Naive B cell (primary cell): ENCODE measurements around the gene MYG1. TPM values are rescaled to one million over a fixed set of nuclear protein-coding genes. Genes with fewer than 3 reads are reported as not detected.

Source experiments
- ATAC-seq, 2 donors: fragments of 150-1000 bp; cut with Tn5 transposase; 2 replicates each; pipeline ENCODE4 v1.10.0; 2021; ENCODE audit warnings: low read depth in 2 of 2, mild to moderate bottlenecking in 2 of 2, moderate library complexity in 2 of 2
- DNase-seq: peaks from one replicate; pipeline ENCODE4 v3.0.0; 2022
- H3K27ac Mint-ChIP-seq, 6 donors: one replicate each; pipeline ENCODE4 v1.8.0; 2020 to 2022; ENCODE audit warnings: mild to moderate bottlenecking in 6 of 6, mixed read lengths in 6 of 6, moderate library complexity in 5 of 6, inconsistent platforms in 2 of 6
- H3K27me3 Mint-ChIP-seq, 3 donors: one replicate each; pipeline ENCODE4 v1.8.0; 2021 to 2022; ENCODE audit warnings: mixed read lengths in 3 of 3, mild to moderate bottlenecking in 1 of 3
- H3K36me3 Mint-ChIP-seq, 2 donors: one replicate each; pipeline ENCODE4 v1.8.0; 2020 to 2022; ENCODE audit warnings: mixed read lengths in 2 of 2, inconsistent platforms in 1 of 2, mild to moderate bottlenecking in 1 of 2
- H3K4me1 Mint-ChIP-seq, 3 donors: one replicate each; pipeline ENCODE4 v1.8.0; 2020 to 2022; ENCODE audit warnings: mixed read lengths in 3 of 3, inconsistent platforms in 1 of 3, mild to moderate bottlenecking in 1 of 3, moderate library complexity in 1 of 3
- H3K4me3 Mint-ChIP-seq, 8 donors: one replicate each; pipeline ENCODE4 v1.8.0; 2020 to 2022; ENCODE audit warnings: mild to moderate bottlenecking in 8 of 8, mixed read lengths in 8 of 8, moderate library complexity in 8 of 8, inconsistent platforms in 2 of 8
- H3K9me3 Mint-ChIP-seq, 7 donors: one replicate each; pipeline ENCODE4 v1.8.0; 2020 to 2022; ENCODE audit warnings: mixed read lengths in 7 of 7, mild to moderate bottlenecking in 5 of 7, inconsistent platforms in 2 of 7, moderate library complexity in 1 of 7
- polyA plus RNA-seq, 6 donors: library from polyadenylated mRNA; unstranded; fragments of 300-500 nt; fragmentation: Illumina TruSeq; gene quantifications; one replicate each; pipeline ENCODE4 v1.2.3, GENCODE V29; 2021; ENCODE audit warnings: low read depth in 6 of 6

The MYG1 gene, protein sequence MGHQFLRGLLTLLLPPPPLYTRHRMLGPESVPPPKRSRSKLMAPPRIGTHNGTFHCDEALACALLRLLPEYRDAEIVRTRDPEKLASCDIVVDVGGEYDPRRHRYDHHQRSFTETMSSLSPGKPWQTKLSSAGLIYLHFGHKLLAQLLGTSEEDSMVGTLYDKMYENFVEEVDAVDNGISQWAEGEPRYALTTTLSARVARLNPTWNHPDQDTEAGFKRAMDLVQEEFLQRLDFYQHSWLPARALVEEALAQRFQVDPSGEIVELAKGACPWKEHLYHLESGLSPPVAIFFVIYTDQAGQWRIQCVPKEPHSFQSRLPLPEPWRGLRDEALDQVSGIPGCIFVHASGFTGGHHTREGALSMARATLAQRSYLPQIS
- 10 to 100 TPM; 52.3 to 94.2 (median 60.4) TPM for polyA plus RNA-seq

DNA sequence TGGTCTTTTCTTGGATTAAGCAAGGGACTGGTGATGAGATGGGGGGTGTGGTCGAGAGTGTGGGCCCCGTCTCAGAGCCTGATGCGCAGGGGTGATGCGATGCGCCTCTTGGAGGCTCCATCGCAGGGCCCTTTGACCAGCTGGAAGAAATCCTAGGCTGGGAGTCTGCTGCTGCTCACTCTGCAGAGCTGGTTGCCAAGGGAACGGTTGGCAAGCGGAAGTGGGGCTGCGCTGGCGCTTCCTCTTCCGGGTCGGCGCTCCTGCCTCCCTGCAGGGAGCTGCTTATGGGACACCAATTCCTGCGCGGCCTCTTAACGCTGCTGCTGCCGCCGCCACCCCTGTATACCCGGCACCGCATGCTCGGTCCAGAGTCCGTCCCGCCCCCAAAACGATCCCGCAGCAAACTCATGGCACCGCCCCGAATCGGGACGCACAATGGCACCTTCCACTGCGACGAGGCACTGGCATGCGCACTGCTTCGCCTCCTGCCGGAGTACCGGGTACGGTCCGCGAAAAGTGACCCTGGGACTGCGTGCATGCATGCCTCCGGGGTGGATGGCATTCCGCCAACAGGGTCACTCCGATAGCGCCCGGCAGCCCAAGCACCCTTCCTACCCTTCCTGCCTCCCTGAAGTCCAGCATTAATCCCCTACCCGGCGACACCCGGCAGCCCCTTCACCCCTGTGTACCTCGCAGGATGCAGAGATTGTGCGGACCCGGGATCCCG lies at the start of gene MYG1:
MYG1 (plus strand) TSS at position 242 of the 727 bp plus-strand sequence; CDS start at position 285, 43 bp downstream.
- Mint-ChIP-seq H3K27ac (peak within 1 kb of the TSS; percentile 83 to 97 (median 95)), H3K4me1 (peaks cover 40 to 74% (median 70%) of the 10 kb centered on the region in 3 donors), H3K9me3 (no peaks in the 10 kb centered on the region), H3K4me3 (peak within 1 kb of the TSS; percentile 91 to 100 (median 99)), H3K36me3 (peaks cover 6 to 10% of the 10 kb centered on the region in 2 donors), H3K27me3 (no peaks in the 10 kb centered on the region)
- ATAC-seq, result peak; percentile 65 to 71
- DNase-seq, result peak; percentile 80

- peak overlapping the region; percentile 90 to 98 (median 94) for H3K27ac Mint-ChIP-seq
- H3K4me3 Mint-ChIP-seq, result peak overlapping the region; percentile 94 to 98 (median 96)
- ATAC-seq (peak; percentile 67 to 73), DNase-seq (peak; percentile 72)
- H3K9me3 Mint-ChIP-seq, result no peaks in the 10 kb centered on the region
- H3K27me3 Mint-ChIP-seq, result no peaks in the 10 kb centered on the region
- H3K4me1 Mint-ChIP-seq, result peaks cover 37 to 50% (median 48%) of the 10 kb centered on the region in 3 donors
- H3K36me3 Mint-ChIP-seq, result peaks cover 0 to 9% of the 10 kb centered on the region in 2 donors
Measured at GRCh38 chr12:53251477-53252348, 47.8 kb upstream of the MYG1 start.

- no peaks in the 10 kb centered on the region for H3K27me3 Mint-ChIP-seq
Measured at GRCh38 chr12:53252349-53252916, 47.1 kb upstream of the MYG1 start.

GRCh38 chr12:53253298-53253697 lies 46.2 kb upstream of the MYG1 start:
- ATAC-seq, result no peak
- DNase-seq, result no peak
- Mint-ChIP-seq H3K9me3 (no peaks in the 10 kb centered on the region), H3K4me1 (peaks cover 43 to 60% (median 54%) of the 10 kb centered on the region in 3 donors), H3K4me3 (peak overlapping the region; percentile 18 to 98 (median 96)), H3K36me3 (peaks cover 0 to 9% of the 10 kb centered on the region in 2 donors), H3K27ac (peak overlapping the region in 5 of 6 donors; percentile 25 to 92 (median 47)), H3K27me3 (no peaks in the 10 kb centered on the region)

More at GRCh38 chr12:53252349-53252916, 47.1 kb upstream of the MYG1 start:
- H3K27ac Mint-ChIP-seq, result peak overlapping the region; percentile 90 to 96 (median 93)
- H3K4me3 Mint-ChIP-seq, result peak overlapping the region; percentile 94 to 98 (median 96)
- DNase-seq (no peak), ATAC-seq (no peak)
- no peaks in the 10 kb centered on the region for H3K9me3 Mint-ChIP-seq
- peaks cover 0 to 9% of the 10 kb centered on the region in 2 donors for H3K36me3 Mint-ChIP-seq
- peaks cover 37 to 52% (median 48%) of the 10 kb centered on the region in 3 donors for H3K4me1 Mint-ChIP-seq

DNA sequence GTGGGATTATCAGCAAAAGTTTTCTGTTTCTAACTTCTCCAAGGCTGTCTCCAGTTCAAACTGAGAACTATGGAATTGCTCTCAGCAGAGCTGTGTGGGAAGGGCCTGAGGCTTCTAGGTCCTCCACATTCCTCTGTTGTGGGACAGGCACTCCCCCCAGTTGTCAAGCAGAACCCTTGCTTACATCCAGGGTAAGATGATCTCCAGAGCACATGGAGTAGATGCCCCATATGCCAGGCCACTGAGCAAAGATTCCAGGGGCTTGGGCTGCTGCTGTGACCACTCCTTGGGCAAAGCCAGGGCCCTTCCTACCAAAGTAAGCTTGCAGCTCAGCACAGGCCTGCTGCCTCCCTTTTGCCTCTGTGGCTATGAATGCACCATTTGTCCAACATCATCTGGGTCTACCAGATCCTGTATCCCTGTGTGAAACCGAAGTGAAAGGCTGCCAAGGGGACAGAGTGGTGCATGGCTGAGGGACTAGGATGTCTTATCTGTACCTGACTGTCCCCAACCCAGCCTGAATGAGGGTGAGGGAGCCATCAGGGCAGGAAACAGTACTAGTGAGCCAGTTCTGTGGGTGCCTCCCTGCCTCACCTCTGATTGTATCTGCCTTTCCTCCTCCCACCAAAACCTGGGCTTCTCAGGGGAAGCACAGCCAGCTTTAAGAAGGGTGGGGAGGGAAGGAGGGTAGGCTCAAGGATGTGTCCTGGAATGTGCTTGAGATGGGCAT lies 44.5 kb upstream of the MYG1 start:
- H3K9me3 Mint-ChIP-seq, result no peaks in the 10 kb centered on the region
- peak overlapping the region in 4 of 6 donors; percentile 30 to 90 (median 80) for H3K27ac Mint-ChIP-seq
- no peak for DNase-seq
- peak overlapping the region in 7 of 8 donors; percentile 6 to 98 (median 68) for H3K4me3 Mint-ChIP-seq
- no peak for ATAC-seq
- peaks cover 49 to 75% (median 68%) of the 10 kb centered on the region in 3 donors for H3K4me1 Mint-ChIP-seq
- no peaks in the 10 kb centered on the region for H3K27me3 Mint-ChIP-seq
- H3K36me3 Mint-ChIP-seq, result peaks cover 0 to 9% of the 10 kb centered on the region in 2 donors

DNA sequence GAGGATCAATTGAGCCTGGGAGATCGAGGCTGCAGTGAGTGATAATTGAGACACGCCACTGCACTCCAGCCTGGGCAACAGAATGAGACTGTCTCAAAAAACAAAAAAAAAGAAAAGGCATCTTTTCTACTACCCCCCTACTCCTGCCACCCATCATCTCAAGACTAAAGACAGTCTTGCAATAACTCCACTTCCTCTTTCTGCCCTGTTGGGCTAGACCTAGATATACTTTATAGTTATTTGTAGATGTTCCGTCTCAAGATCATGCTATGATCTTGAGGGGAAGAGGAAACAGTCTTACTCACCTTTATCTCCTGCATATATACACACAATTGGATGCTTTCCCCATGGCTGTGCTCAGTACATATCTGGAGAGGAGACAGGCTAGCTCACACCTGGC lies 43.5 kb upstream of the MYG1 start:
- H3K27ac Mint-ChIP-seq, result peak overlapping the region; percentile 87 to 97 (median 92)
- peaks cover 0 to 9% of the 10 kb centered on the region in 2 donors for H3K36me3 Mint-ChIP-seq
- no peaks in the 10 kb centered on the region for H3K9me3 Mint-ChIP-seq
- H3K4me1 Mint-ChIP-seq, result peaks cover 48 to 75% (median 68%) of the 10 kb centered on the region in 3 donors
- DNase-seq, result peak; percentile 75
- H3K27me3 Mint-ChIP-seq, result no peaks in the 10 kb centered on the region
- peak; percentile 84 to 88 for ATAC-seq
- H3K4me3 Mint-ChIP-seq, result peak overlapping the region; percentile 65 to 87 (median 83)

DNA sequence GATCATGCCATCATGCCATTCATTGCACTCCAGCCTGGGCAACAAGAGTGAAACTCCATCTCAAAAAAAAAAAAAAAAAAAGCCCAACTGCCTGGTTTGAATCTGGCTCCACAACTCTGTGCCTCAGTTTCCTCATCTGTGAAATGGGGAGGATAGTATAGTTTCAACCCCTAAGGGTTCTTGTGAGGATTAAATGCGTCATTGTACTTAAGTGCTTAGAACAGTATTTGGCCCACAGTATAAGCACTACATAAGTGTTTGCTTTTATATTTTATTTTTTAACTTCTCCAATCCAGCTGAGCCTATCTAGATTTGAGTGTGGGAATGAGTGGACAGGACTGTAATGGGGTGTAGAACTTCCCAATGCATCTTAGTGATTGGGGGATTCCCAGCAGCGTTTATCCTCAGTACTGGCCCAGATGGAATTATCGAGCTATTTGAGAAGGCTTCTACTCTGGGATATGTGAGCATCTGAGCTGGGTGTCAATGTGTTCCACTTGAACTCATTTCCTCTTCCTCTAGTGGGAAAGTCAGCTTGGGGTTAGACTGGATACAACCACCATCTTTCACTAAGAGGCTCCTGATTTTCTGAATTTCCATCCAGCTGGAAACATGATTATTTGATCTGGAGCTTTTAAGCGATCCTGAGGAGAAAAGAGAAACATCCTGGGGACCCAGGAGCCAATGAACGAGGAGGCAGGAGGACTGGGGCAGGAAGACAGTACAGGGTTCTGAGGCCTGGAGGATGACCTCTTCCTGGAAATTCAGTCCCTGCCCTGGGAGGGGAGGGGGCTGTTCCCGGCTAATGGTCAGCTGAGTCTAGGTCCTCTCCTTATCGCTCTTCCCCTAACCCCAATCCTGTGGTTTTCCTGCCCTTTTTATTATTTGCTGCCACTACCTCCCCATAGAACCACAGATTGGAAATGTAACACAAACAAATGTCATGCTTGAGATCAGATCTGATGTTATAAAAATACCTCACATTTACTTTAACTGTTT lies 40.7 kb upstream of the MYG1 start:
- H3K27me3 Mint-ChIP-seq, result no peaks in the 10 kb centered on the region
- ATAC-seq, result no peak
- H3K36me3 Mint-ChIP-seq, result peaks cover 0 to 2% of the 10 kb centered on the region in 2 donors
- H3K9me3 Mint-ChIP-seq, result no peaks in the 10 kb centered on the region
- H3K4me3 Mint-ChIP-seq, result peak overlapping the region in 1 of 8 donors; percentile 20
- H3K4me1 Mint-ChIP-seq, result peaks cover 24 to 54% (median 43%) of the 10 kb centered on the region in 3 donors
- DNase-seq, result no peak
- H3K27ac Mint-ChIP-seq, result peak overlapping the region in 5 of 6 donors; percentile 42 to 89 (median 60)

GRCh38 chr12:53259891-53260290 lies 39.6 kb upstream of the MYG1 start:
- Mint-ChIP-seq H3K27ac (peak overlapping the region in 1 of 6 donors; percentile 23), H3K36me3 (no peaks in the 10 kb centered on the region), H3K27me3 (no peaks in the 10 kb centered on the region), H3K9me3 (no peaks in the 10 kb centered on the region), H3K4me3 (peak overlapping the region in 1 of 8 donors; percentile 40), H3K4me1 (peaks cover 24 to 45% (median 40%) of the 10 kb centered on the region in 3 donors)
- no peak for DNase-seq
- ATAC-seq, result no peak

DNA sequence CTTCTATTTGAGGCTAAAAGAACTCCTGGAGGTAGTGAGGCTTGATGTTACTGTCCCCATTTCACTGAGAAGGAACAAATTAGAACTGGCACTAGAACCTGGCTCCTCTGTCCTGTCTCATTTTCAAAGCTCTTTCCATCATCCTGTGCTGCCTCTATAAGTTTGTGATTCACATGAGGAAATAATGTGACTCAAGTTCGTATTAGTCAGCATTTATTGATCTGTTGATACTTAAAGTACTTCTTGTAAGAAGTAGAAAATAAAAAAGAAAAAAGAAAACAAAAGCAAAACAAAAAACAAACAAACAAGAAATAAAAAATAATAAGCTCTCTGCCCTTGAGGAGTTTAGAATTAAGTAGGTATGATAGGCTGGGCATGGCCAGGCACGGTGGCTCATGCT lies 33.7 kb upstream of the MYG1 start:
- Mint-ChIP-seq H3K36me3 (no peaks in the 10 kb centered on the region), H3K27ac (peak overlapping the region in 1 of 6 donors; percentile 9), H3K9me3 (no peaks in the 10 kb centered on the region), H3K4me3 (peak overlapping the region in 1 of 8 donors; percentile 47), H3K27me3 (no peaks in the 10 kb centered on the region), H3K4me1 (peaks cover 21 to 25% (median 22%) of the 10 kb centered on the region in 3 donors)
- DNase-seq (no peak), ATAC-seq (no peak)

GRCh38 chr12:53267306-53267998 lies 32.0 kb upstream of the MYG1 start:
- Mint-ChIP-seq H3K27ac (peak overlapping the region; percentile 89 to 98 (median 98)), H3K9me3 (no peaks in the 10 kb centered on the region), H3K4me3 (peak overlapping the region; percentile 92 to 99 (median 98)), H3K4me1 (peaks cover 22 to 25% (median 25%) of the 10 kb centered on the region in 3 donors), H3K36me3 (no peaks in the 10 kb centered on the region), H3K27me3 (no peaks in the 10 kb centered on the region)
- ATAC-seq (peak; percentile 22 to 36), DNase-seq (no peak)
